Neural crest cell (in vitro differentiated cells): Measurements from ENCODE around the gene UTY. TPM values are rescaled to one million over a fixed set of nuclear protein-coding genes. Genes with fewer than 3 reads are reported as not detected.

ENCODE experiments used
- DNase-seq: peaks from one replicate; pipeline ENCODE4 v3.0.0; 2021; ENCODE audit warnings: low read depth, mixed read lengths, low spot score
- H3K27ac Mint-ChIP-seq: one replicate; pipeline ENCODE4 v1.8.0; 2021; ENCODE audit warnings: mild to moderate bottlenecking, mixed read lengths; ENCODE audit not compliant: unreplicated experiment
- H3K27me3 Mint-ChIP-seq: 2 replicates; pipeline ENCODE4 v1.8.0; 2021; ENCODE audit warnings: low read depth, mild to moderate bottlenecking, mixed read lengths
- H3K36me3 Mint-ChIP-seq: 2 replicates; pipeline ENCODE4 v1.8.0; 2021; ENCODE audit warnings: low read depth, mild to moderate bottlenecking, mixed read lengths
- H3K4me1 Mint-ChIP-seq: 2 replicates; pipeline ENCODE4 v1.8.0; 2021; ENCODE audit warnings: mixed read lengths
- H3K4me3 Mint-ChIP-seq: one replicate; pipeline ENCODE4 v1.8.0; 2021; ENCODE audit warnings: mild to moderate bottlenecking, mixed read lengths
- H3K9me3 Mint-ChIP-seq: 2 replicates; pipeline ENCODE4 v1.8.0; 2021; ENCODE audit warnings: mixed read lengths
- CTCF ChIP-seq: fragments of 200-600 bp; sonication (generic); conservative IDR thresholded peaks from 2 replicates; pipeline ENCODE4 v1.5.0; 2021; ENCODE audit warnings: antibody characterized with exemption, mild to moderate bottlenecking
- total RNA-seq: library from RNA; stranded (reverse); gene quantifications from 2 replicates; pipeline ENCODE4 v1.2.1, GENCODE V29; 2021

Gene UTY
- total RNA-seq, 1 donor from 2014 or later = not detected

- Mint-ChIP-seq H3K36me3 (no peaks in the 10 kb centered on the region), H3K27ac (no peak overlapping the region), H3K27me3 (no peaks in the 10 kb centered on the region), H3K4me3 (no peak overlapping the region), H3K9me3 (no peaks in the 10 kb centered on the region), H3K4me1 (no peaks in the 10 kb centered on the region)
- no peak for DNase-seq
- TF ChIP-seq CTCF = no peak
Measured at GRCh38 chrY:13345549-13345948, 134.3 kb downstream of the UTY start.

- H3K4me1 Mint-ChIP-seq = no peaks in the 10 kb centered on the region
- no peak for TF ChIP-seq CTCF
- H3K27me3 Mint-ChIP-seq = no peaks in the 10 kb centered on the region
- H3K27ac Mint-ChIP-seq = no peak overlapping the region
- no peaks in the 10 kb centered on the region for H3K36me3 Mint-ChIP-seq
- no peak overlapping the region for H3K4me3 Mint-ChIP-seq
- H3K9me3 Mint-ChIP-seq = no peaks in the 10 kb centered on the region
- DNase-seq = no peak
Measured at GRCh38 chrY:13343307-13343946, 136.4 kb downstream of the UTY start.

GRCh38 chrY:13339939-13340338 is 139.9 kb downstream of the UTY start:
- TF ChIP-seq CTCF = no peak
- no peaks in the 10 kb centered on the region for H3K36me3 Mint-ChIP-seq
- no peaks in the 10 kb centered on the region for H3K27me3 Mint-ChIP-seq

GRCh38 chrY:13339381-13339780 is 140.5 kb downstream of the UTY start:
- H3K27ac Mint-ChIP-seq = no peak overlapping the region
- H3K36me3 Mint-ChIP-seq = no peaks in the 10 kb centered on the region
- no peak for DNase-seq
- no peaks in the 10 kb centered on the region for H3K9me3 Mint-ChIP-seq
- H3K4me1 Mint-ChIP-seq = no peaks in the 10 kb centered on the region
- TF ChIP-seq CTCF = no peak
- H3K4me3 Mint-ChIP-seq = no peak overlapping the region
- H3K27me3 Mint-ChIP-seq = no peaks in the 10 kb centered on the region

More at GRCh38 chrY:13339939-13340338, 139.9 kb downstream of the UTY start:
- Mint-ChIP-seq H3K27ac (no peak overlapping the region), H3K4me3 (no peak overlapping the region), H3K4me1 (no peaks in the 10 kb centered on the region), H3K9me3 (no peaks in the 10 kb centered on the region)
- no peak for DNase-seq

GRCh38 chrY:13338711-13339110 is 141.1 kb downstream of the UTY start:
- Mint-ChIP-seq H3K4me3 (no peak overlapping the region), H3K27me3 (no peaks in the 10 kb centered on the region), H3K36me3 (no peaks in the 10 kb centered on the region), H3K4me1 (no peaks in the 10 kb centered on the region), H3K27ac (no peak overlapping the region), H3K9me3 (no peaks in the 10 kb centered on the region)
- TF ChIP-seq CTCF = no peak
- DNase-seq = no peak
